ENCODE results near the gene RNF19B. TPM values are rescaled to one million over a fixed set of nuclear protein-coding genes. Genes with fewer than 3 reads are reported as not detected.

The RNF19B gene
- total RNA-seq, 1 donor from 2014 or later = 138 TPM

DNA sequence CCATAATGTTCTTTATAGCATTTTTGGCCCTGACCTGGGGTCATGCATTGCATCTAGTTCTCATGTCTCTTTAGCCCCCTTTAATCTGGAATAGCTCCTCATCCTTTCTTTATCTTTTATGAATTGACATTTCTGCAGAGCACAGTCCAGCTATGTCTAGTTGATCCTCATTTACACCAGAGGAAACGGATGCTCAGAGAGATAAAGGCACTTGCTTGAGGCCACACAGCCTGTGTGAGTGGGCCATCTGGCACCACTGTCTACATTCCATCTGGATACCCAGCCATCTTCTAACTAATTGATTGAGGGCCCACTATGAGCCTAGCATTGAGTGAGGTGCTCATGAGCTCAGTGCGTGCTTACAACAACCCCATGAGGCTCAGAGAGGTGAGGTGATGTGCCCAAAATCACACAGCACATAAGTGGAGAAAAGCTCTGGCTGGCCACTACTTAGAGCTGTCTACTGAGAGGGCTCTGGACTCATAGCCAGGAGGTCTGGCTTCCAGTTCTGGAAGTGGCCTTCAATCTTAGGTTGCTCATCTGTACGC lies 74.8 kb downstream of the RNF19B start:
- intact Hi-C loops (cut with micrococcal nuclease) = no loop called here

GRCh38 chr1:32888677-32889420 lies 75.8 kb downstream of the RNF19B start:
- intact Hi-C loops (cut with micrococcal nuclease) = no loop called here

DNA sequence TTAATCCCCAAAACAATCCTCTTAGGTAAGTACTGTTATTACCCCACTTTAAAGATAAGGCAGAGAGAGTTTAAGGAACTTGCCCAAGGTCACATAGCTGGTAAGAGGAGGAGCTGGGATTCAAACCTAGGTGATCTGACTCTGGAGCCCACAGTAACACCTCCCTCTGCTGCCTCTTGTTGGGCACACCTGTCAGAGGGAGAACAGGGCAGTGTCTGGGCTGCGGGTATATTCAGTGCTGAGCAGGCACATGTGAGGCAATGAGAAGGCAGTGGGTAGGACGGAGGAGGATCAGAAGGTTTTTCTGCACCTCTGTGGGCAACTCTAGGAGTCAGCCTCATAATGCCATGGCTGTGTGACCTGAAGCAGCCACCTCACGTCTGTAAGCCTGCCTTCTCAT lies 76.5 kb downstream of the RNF19B start:
- intact Hi-C loops (cut with micrococcal nuclease) = no loop called here

DNA sequence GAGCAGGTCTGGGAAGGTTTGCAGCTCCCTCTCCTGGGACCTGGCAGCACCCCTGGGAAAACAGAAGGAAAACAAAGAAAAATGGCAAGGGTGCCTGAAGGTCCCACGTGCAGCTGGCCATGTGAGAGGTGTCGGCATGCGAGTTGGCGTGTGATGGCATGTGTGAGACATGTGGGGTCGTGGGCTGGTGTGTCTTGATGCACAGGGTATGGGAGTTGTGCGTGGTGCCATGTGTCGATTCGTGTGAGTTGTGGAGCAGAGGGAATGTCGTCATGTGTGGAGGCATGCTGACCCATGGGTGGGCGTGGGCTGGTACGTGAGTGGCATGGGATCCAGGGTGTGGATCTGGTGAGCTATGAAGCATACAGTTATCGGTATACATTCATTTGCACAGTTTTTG lies 77.0 kb downstream of the RNF19B start:
- intact Hi-C loops (cut with micrococcal nuclease) = no loop called here

DNA sequence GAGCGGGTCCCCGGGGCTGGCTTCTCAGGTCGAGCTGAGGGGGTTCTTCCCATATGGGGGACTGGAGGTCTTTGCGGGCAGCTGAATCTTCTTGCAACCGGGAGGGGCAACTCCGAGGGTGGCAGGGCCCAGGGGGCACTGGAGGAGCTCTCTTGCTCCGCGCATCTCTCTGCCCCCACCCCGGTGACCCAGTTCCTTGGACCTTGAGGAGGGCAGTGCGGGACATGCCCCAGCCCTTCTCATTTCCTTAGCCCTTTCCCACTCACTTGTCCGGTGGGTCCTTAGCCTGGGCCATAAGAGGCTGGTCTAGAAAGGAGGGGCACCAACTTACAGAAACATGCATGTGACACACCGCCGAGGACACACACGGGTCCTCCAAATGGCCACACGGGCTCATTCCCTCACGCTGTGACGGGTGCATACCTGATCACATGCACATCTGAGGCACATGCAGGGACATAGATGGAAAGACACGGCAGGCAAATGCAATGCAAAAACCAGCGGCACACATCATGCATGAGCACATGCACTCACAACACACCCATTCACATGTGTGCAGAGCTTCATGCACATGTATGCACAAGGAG lies 77.7 kb downstream of the RNF19B start:
- intact Hi-C loops (cut with micrococcal nuclease) = no loop called here

Other genes with a start within 250 kb of the RNF19B start
- gene YARS1, start 147.5 kb downstream of the RNF19B start, total RNA-seq = 196 and 198 TPM in 2 replicates
- gene S100PBP, start 147.2 kb downstream of the RNF19B start, total RNA-seq = 75.3 and 82.0 TPM in 2 replicates
- not detected in 2 replicates for gene FNDC5, start 93.9 kb downstream of the RNF19B start, total RNA-seq
- not detected in 2 replicates for gene HPCA, start 78.3 kb downstream of the RNF19B start, total RNA-seq
- gene TMEM54, start 63.4 kb downstream of the RNF19B start, total RNA-seq = 0.85 and 2.3 TPM in 2 replicates
- 222 and 232 TPM in 2 replicates for gene AK2, start 72.1 kb upstream of the RNF19B start, total RNA-seq
- 5.1 and 5.5 TPM in 2 replicates for gene AZIN2, start 116.3 kb upstream of the RNF19B start, total RNA-seq
- gene TRIM62, start 217.2 kb upstream of the RNF19B start, total RNA-seq = 9.2 and 10.4 TPM in 2 replicates

All from T-helper 1 cell treated with Interleukin-12 subunit alpha and Interleukin-12 subunit beta and Interleukin-4 antibody, amounts not matched to agents 30 ng/mL and 1 ng/mL, for 36 hours (primary cell).